Retina (tissue), 1 donor: ENCODE data around the gene NEDD4L.
A peak's percentile ranks its signal among the peaks of the same experiment; 100 is the strongest.

Source experiments
- DNase-seq: peaks from one replicate; pipeline ENCODE4 v3.0.0-alpha.2; 2016

The NEDD4L gene

DNA sequence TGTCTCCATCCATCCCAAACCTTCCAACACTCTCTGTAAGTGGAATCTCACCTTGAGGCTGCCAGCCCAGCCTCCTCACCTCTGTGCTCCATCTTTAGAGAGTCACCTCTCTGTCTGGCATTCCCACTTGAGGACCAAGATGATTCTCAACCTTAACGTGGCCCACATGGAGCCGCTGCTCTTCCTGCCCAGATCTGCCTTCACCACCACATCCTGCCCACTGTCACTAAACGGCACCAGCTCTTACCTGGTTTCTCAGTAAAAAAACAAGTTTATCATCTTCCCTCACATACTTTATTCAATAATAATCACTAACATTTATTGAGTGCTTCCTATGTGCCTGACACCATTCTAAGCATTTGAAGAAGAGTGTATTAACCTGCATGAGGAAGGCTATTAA, 80.4 kb downstream of the NEDD4L start:
- DNase-seq, result no peak

DNA sequence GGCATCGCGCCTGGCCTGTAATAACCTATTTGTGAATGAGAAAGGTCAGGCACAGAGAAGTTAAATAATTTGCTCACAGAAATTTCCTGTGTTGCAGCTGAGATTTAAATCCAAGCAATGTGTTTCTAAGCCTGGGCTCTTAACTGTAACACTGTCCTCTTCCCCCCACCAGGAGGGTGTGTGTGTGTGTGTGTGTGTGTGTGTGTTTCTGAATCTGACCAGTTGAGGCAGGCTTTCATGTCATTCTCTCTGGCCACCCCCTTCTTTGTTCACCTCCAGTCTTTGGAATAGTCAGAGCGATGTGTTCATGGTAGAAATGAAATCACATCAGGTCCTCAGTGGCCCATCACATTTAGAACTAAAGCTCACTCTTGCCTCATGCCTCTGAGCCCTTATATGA, 81.2 kb downstream of the NEDD4L start:
- DNase-seq, result no peak

- DNase-seq, result no peak
These were observed 81.7 kb downstream of the NEDD4L start for GRCh38 chr18:58125756-58126155.

GRCh38 chr18:58128381-58129374, 84.7 kb downstream of the NEDD4L start:
- peak; percentile 56 for DNase-seq

DNA sequence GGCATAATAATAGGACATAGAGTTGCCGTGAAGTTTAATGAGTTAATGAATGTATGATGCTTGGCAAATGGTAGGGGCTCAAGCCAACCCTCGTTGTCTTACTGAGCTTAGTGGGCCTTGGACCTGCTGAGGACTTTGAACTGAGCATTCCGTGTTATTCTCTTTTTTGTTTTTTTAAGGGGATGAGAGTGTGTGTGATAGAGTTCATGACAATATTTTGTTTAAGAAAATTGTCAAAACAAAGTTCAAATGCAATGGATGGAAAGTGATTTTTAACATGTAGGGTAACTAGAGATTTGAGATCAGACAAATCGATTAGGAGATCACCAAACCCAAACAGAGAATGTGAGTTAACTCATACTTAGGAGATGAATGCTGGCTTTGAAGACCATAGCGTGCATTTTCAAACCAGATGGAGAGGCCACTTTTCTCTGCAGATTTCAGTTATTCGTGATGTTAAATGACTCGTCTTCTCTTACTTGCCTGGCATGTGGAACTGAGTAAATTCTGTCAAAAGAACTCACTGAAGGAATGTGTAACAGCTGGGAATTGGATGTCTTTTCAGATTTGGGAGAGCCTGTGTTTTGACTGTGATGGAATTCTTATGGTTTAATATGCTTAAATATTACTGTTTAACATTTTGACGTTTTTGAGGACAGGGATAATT, 88.7 kb downstream of the NEDD4L start:
- no peak for DNase-seq

DNA sequence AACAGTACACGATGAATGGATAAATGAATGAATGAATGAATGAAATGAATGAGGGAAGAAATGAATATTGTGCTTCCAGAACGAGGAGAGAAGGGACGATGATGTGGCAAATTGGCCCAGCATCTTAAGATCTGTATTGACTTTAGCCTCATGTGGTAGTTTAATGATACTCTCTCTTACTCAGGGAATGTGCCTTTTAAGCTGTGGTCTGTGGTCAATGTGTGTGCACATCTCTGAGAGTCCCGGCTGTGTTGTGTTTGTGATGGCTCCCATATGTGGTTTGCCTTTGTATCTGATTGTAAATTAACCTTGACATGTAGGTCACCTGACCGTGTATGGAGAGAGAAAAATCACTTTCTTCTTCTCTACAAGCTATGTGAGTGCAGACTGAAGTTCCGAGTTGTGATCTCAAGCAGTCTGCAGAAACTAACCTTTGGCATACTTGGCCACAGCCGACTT, 91.2 kb downstream of the NEDD4L start:
- DNase-seq, result no peak

DNA sequence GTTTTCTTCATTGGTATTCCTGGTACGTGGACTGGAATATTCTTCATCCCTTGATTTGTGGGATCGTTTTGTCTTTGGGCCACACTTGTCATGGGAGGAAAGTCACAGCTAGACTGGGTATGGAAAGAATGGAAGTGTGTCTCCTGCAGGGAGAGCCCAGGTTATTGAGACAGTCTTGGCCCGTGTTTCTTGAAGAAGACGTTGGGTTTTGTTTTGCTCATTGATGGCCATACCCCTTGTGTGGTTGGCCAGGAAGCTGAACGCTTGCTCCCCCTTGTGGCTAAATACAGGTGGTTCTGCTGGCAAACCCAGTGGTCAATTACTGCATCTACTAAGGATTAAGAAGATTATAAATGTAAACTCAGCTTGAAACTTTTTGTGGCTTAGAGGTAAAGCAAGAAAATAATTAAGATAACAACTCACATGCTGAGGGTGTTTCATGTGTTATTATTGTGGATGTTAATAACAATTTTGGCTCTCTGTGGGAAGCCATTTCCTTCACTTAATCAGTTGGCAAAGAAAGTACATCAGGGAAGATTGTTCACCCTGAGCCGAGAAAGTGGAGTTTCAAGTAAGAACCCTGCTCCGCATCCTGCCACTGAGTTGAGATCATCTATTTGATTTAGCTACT, 91.8 kb downstream of the NEDD4L start:
- peak; percentile 70 for DNase-seq

DNA sequence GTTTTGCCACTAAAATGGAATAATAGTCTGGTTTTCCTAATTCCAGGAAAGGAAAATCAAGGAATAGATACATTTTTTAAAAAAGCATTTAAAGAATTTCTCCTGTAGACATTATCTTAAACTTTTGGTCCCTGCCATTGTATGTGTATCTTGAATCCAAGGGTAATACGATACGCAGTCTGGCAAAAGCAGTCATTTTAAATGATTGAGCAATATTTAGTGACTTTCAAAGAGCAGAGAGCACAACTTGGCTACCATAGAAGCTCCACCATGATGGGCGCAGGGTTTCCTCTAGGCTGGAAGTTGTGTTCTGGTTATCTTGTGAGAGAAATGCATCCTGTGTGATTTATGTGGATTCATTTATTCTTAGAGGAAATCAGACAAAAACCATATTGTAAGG, 92.9 kb downstream of the NEDD4L start:
- DNase-seq, result no peak

GRCh38 chr18:58139459-58140386, 95.7 kb downstream of the NEDD4L start:
- DNase-seq, result no peak

DNA sequence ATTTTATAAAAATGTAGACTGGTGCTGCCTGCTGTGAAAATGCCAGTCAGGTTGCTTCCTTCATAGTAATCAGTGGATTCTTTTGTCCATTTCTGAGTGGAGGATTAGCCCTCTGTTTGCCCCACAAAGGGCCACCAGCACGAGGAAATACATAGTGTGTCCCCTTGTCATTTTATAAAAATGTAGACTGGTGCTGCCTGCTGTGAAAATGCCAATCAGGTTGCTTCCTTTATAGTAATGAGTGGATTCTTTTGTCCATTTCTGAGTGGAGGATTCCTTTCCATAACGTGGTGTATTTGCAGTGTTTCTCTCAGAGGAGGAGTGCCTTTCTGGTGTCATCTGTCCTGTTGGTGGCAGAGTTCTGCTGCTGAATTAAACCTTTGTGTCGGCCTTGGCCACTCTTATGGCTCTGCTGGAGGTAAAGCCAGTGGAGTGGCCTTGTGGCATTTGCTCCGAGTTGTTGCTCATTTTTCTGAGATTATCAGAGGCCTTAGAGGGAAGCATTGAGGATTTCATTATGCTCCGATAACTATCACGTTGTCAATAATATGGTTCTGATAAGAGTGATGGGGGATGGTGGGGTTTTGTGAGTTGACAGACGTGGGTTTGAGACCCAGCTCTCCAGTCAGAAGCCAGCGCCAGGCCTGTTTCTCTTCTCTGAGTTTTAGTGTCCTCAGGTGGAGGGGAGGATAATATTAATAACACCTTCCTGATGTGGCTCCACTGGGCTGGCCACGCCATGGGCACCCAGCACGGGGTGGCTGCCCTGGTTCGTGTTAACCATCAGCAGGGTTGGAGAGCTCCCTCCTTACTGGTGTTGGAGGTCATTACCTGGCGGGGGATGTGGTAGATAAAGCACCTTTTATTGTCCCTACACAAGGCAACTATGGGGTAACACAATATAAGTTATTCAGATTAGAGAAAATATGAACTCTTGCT, 96.6 kb downstream of the NEDD4L start:
- peak; percentile 62 for DNase-seq

- DNase-seq, result no peak
These were observed 99.4 kb downstream of the NEDD4L start for GRCh38 chr18:58143386-58143785.

DNA sequence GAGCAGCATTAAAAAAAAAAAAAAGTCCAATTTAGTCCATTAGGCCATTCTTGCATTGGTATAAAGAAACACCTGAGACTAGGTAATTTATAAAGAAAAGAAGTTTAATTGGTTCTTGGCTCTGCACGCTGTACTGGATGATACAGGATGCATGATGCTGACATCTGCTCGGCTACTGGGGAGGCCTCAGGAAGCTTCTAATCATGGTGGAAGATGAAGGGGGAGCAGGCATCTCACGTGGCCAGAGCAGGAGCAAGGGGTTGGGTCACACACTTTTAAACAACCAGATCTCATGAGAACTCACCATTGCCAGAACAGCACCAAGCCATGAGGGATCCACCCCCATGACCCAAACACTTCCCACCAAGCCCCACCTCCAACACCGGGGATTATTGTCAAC, 100.1 kb downstream of the NEDD4L start:
- no peak for DNase-seq

DNA sequence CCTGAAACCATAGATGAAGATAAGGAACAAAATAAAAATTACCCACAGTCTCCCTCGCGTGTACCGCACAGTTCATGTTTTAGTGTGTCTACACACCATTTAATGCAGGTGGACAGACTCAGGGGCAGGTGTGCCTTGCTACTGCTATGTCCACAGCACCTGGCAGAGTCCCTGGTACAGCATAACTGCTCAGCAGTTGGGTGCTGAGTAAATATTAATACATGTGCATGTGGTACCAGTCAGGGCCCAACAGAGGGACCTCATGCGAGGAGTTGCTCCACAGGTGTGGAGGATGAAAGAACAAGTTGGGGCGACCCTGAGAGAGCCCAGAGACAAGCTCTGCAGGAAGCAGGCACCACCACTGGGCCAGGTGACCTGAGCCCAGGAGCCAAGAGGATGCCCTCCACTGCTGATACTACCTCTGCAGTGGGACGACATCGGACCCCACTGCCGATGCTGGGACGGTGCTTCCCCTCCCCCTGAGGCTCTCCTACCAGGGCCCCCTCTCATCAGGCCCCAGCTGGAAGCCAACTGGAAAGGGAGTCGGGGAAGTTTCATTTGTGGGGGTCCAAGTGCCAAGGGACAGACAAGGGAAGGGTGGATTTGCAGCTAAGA, 100.8 kb downstream of the NEDD4L start:
- DNase-seq, result no peak

GRCh38 chr18:58146099-58146498, 102.1 kb downstream of the NEDD4L start:
- DNase-seq, result no peak

- no peak for DNase-seq
These were observed 105.0 kb downstream of the NEDD4L start for GRCh38 chr18:58148954-58149471.

GRCh38 chr18:58150772-58151171, 106.7 kb downstream of the NEDD4L start:
- no peak for DNase-seq

GRCh38 chr18:58152216-58152615, 108.2 kb downstream of the NEDD4L start:
- DNase-seq, result no peak

- no peak for DNase-seq
These were observed 108.9 kb downstream of the NEDD4L start for GRCh38 chr18:58152891-58153290.

DNA sequence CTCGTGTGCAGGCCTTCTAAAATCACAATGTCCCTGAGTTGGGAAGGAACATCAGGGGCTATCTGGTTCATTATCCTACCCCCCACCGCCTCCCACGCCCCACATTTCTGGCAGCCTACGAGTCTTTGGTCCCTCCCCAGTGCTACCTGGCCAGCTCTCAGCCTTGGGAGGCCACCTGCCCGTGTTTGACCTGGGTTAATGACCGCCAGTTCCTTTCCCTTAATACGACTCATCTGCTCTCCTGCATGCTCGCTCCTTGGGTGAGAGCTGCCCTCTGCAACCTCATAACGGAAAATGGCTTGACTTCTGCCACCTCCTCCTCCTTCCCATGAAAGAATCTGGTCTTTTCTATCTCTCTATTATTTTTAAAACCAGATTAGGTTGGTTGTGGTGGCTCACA, 112.5 kb downstream of the NEDD4L start:
- no peak for DNase-seq

- no peak for DNase-seq
These were observed 113.2 kb downstream of the NEDD4L start for GRCh38 chr18:58157237-58157636.

DNA sequence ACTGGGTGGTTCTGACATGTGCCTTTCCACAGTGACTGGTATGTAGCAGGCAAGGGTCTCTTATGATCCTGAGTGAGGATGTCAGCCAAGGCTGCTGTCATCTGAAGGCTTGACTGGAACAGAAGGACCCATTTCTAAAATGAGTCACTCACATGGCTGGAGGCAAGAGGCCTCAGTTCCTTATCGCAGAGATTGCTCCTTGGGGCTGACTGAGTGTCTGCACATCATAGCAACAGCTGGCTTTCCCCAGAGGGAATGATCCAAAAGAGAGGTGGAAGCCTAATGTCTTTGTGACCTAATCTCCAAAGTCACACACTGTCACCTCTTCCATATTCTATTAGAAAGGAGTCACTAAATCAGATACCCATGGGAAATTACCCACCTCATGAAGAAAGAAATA, 114.0 kb downstream of the NEDD4L start:
- DNase-seq, result no peak
